ENCODE data around the gene CIDEB. TPM values are rescaled to one million over a fixed set of nuclear protein-coding genes. Genes with fewer than 3 reads are reported as not detected.

The CIDEB gene
- total RNA-seq, 1 experiment from 2014 or later = 0.22 TPM

- no peak overlapping the region for H3K4me3 ChIP-seq (replicated peaks in 1 of 2; ENCODE audit: low read depth in 1 of 2, low read length in 2 of 2)
- RAD21 ChIA-PET (ENCODE audit: low non-redundant PET in 1 of 2, low total read pairs in 2 of 2, uncharacterized antibody in 2 of 2, unreplicated experiment in 2 of 2) = no interaction called here
- H2AFZ ChIP-seq (ENCODE audit: low read depth, low read length, poor library complexity, severe bottlenecking) = no peak overlapping the region
- H3K27me3 ChIP-seq (ENCODE audit: insufficient read depth, low read length) = no peaks in the 10 kb centered on the region
- ATAC-seq (no peak), DNase-seq (ENCODE audit: low read depth, low spot score) (no peak)
- no peaks in the 10 kb centered on the region for H3K9me2 ChIP-seq (ENCODE audit: insufficient read depth)
- H3K9ac ChIP-seq (ENCODE audit: low read length) = no peak overlapping the region
- H3K9me3 ChIP-seq (ENCODE audit: control insufficient read depth in 1 of 2, insufficient read depth in 1 of 2, low read depth in 1 of 2, low read length in 2 of 2) = no peaks in the 10 kb centered on the region
- no peaks in the 10 kb centered on the region for H3K79me2 ChIP-seq (ENCODE audit: insufficient read depth, low read length)
- H4K20me1 ChIP-seq (ENCODE audit: insufficient read depth) = no peaks in the 10 kb centered on the region
- H3K27ac ChIP-seq (ENCODE audit: low read depth, low read length) = no peak overlapping the region
- H3K36me3 ChIP-seq (ENCODE audit: control insufficient read depth in 1 of 2, insufficient read depth in 2 of 2, low read length in 2 of 2) = no peaks in the 10 kb centered on the region; a peak in 1 of 4 replicates
- no TSS peak for BruUV-seq (replicated peaks)
- TF ChIP-seq SRF (IDR thresholded peaks at IDR 0.05; ENCODE audit: low read depth) = no peak
- no peak for TF ChIP-seq CBX3 (IDR thresholded peaks at IDR 0.05; ENCODE audit: low read depth)
- no peak for TF ChIP-seq SP1 (IDR thresholded peaks at IDR 0.05; ENCODE audit: low read depth)
- no peak for TF ChIP-seq EGR1 (IDR thresholded peaks at IDR 0.05; ENCODE audit: low read depth)
- TF ChIP-seq ZNF274 (IDR thresholded peaks at IDR 0.05; ENCODE audit: low read depth, low read length) = no peak
- TF ChIP-seq JUND (IDR thresholded peaks at IDR 0.05) = no peak
- no peak for TF ChIP-seq SIN3A (IDR thresholded peaks at IDR 0.05; ENCODE audit: low read depth)
- no peak for TF ChIP-seq YY1 (IDR thresholded peaks at IDR 0.05; ENCODE audit: extremely low read depth, insufficient replicate concordance, low read depth, low read length)
- no peak for TF ChIP-seq REST (IDR thresholded peaks at IDR 0.05; ENCODE audit: low read depth)
- TF ChIP-seq ELF1 (IDR thresholded peaks at IDR 0.05; ENCODE audit: borderline replicate concordance, low read depth) = no peak
- TF ChIP-seq POLR2A (IDR thresholded peaks at IDR 0.05; ENCODE audit: borderline replicate concordance, extremely low read depth, insufficient read depth, insufficient read length) = no peak
- no peak for TF ChIP-seq ZFX (IDR thresholded peaks at IDR 0.05)
- no peak for TF ChIP-seq TCF7L2 (IDR thresholded peaks at IDR 0.05; ENCODE audit: borderline replicate concordance, extremely low read depth, insufficient read depth, insufficient read length)
- no peak for TF ChIP-seq RAD21 (IDR thresholded peaks at IDR 0.05; ENCODE audit: low read depth)
- TF ChIP-seq ZBTB33 (IDR thresholded peaks at IDR 0.05; ENCODE audit: extremely low read depth, insufficient replicate concordance, low read length) = no peak
- TF ChIP-seq FOSL1 (IDR thresholded peaks at IDR 0.05; ENCODE audit: low read depth) = no peak
- TF ChIP-seq CTCF (IDR thresholded peaks at IDR 0.05 in 2 of 3, conservative IDR thresholded peaks at IDR 0.05 in 1 of 3; ENCODE audit: borderline replicate concordance in 1 of 3, insufficient read depth in 1 of 3, low read depth in 2 of 3, low read length in 2 of 3) = no peak
- CTCF ChIA-PET = no interaction called here
- H3K4me1 ChIP-seq (ENCODE audit: control insufficient read depth in 1 of 2, insufficient read depth in 2 of 2, low read length in 2 of 2) = peaks cover 2 to 7% of the 10 kb centered on the region in 2 experiments
- no peak overlapping the region for H3K4me2 ChIP-seq (ENCODE audit: low read length)
- POLR2A ChIA-PET = no interaction called here
- intact Hi-C loops (cut with micrococcal nuclease) = no loop called here
Measured at GRCh38 chr14:24264298-24264697, 43.5 kb downstream of the CIDEB start.

All from HCT116 (cell line).